Panc1 (cell line): Measurements from ENCODE around the gene DCDC2B.

ENCODE experiments used
- POLR2AphosphoS5 ChIP-seq: IDR thresholded peaks from 2 replicates; pipeline ENCODE4 v1.6.1; 2012; ENCODE audit warnings: mild to moderate bottlenecking, low read depth, low read length, moderate library complexity
- TF ChIP-seq, protein P1 (sequence below): fragments of 450-650 bp; IDR thresholded peaks from 2 replicates; pipeline ENCODE4 v1.5.1; 2017; ENCODE audit warnings: mild to moderate bottlenecking

GRCh38 chr1:32215629-32216480 lies 7.0 kb downstream of the DCDC2B start:
- TF ChIP-seq POLR2AphosphoS5 = no peak
- TF ChIP-seq, protein P1, sequence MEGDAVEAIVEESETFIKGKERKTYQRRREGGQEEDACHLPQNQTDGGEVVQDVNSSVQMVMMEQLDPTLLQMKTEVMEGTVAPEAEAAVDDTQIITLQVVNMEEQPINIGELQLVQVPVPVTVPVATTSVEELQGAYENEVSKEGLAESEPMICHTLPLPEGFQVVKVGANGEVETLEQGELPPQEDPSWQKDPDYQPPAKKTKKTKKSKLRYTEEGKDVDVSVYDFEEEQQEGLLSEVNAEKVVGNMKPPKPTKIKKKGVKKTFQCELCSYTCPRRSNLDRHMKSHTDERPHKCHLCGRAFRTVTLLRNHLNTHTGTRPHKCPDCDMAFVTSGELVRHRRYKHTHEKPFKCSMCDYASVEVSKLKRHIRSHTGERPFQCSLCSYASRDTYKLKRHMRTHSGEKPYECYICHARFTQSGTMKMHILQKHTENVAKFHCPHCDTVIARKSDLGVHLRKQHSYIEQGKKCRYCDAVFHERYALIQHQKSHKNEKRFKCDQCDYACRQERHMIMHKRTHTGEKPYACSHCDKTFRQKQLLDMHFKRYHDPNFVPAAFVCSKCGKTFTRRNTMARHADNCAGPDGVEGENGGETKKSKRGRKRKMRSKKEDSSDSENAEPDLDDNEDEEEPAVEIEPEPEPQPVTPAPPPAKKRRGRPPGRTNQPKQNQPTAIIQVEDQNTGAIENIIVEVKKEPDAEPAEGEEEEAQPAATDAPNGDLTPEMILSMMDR = peak; percentile 92
